Activated CD4-positive, alpha-beta T cell treated with anti-CD3 and anti-CD28 coated beads for 48 hours (primary cell): Measurements from ENCODE around the gene HSD17B12.

ENCODE experiments used
- DNase-seq: peaks from one replicate; pipeline ENCODE4 v3.0.0-alpha.2; 2020

HSD17B12 gene

GRCh38 chr11:43689167-43689566, 8.6 kb downstream of the HSD17B12 start:
- DNase-seq, result no peak

DNA sequence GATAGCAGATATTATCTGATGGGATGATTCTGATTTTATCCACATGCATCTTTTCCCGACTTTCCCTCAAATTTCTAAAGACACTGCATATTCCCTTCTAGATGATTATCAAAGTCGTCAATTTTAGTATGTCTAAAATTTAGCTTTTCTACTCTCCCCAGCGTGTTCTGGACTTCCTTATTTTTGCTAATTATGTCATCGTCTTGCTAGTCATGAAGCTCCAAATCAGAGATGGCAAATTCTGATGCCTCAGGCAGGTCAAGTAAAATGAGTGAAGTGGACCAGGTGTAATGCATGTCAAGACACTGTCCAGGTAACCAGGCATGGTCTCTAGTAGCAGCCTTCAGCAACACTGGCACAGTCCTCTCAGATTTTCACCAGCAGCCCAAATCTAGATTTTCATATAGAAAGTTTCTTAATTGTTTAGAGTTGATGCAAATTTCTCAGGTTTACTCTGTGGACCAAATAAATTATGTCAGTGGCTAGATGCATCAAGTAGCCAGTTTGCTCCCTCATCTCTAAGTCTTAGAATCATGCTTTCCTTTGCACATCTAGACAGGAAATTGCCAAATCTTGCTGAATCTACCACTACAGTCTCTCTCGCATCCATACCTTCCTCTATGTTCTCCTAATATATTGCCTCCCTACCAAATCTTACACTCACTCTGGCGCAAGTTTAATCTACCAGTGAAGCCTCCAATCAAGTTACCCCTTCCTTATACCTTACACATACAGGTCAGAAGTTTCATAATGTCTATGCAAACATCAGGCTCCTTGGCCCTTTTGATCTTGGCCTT, 10.6 kb downstream of the HSD17B12 start:
- DNase-seq, result no peak

GRCh38 chr11:43691806-43692205, 11.3 kb downstream of the HSD17B12 start:
- DNase-seq, result no peak

GRCh38 chr11:43693069-43693468, 12.5 kb downstream of the HSD17B12 start:
- DNase-seq, result no peak

DNA sequence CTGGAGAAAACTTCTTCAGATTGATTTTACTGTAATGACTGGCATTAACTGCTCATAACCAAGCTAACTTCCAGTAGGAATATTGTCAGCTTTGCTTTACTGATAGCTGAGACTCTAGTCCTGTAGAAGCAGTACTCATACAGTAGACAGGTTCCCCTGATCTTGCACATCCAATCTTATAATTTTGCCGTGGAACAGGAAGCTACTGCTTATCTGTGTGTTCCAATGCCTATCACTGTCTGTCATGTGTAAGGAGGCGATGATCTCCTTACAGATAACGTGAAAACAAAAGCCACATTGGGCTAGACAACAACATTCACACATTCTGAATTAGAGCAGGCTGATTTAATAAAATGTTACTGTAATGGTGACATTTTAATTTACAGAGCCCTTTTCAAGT, 13.2 kb downstream of the HSD17B12 start:
- DNase-seq, result no peak

DNA sequence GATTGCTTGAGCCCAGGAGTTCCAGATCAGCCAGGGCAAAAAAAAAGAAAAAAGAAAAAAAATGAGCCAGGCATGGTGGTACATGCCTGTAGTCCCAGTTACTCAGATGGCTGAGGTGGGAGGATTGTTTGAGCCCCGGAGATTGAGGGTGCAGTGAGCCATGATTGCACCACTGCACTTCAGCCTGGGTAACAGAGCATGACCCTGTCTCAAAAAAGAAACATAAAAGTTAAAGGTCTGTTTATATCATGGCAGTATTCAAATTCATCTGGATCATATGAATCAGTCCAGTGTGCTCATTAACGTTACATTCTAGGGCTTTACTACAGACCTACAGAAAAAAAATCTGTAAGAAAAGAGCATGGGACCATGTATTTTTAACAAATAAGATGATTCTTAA, 13.9 kb downstream of the HSD17B12 start:
- DNase-seq, result no peak

- no peak for DNase-seq
Measured at GRCh38 chr11:43697679-43698078, 17.1 kb downstream of the HSD17B12 start.

- no peak for DNase-seq
Measured at GRCh38 chr11:43699870-43700269, 19.3 kb downstream of the HSD17B12 start.

GRCh38 chr11:43706631-43707030, 26.1 kb downstream of the HSD17B12 start:
- DNase-seq, result no peak

DNA sequence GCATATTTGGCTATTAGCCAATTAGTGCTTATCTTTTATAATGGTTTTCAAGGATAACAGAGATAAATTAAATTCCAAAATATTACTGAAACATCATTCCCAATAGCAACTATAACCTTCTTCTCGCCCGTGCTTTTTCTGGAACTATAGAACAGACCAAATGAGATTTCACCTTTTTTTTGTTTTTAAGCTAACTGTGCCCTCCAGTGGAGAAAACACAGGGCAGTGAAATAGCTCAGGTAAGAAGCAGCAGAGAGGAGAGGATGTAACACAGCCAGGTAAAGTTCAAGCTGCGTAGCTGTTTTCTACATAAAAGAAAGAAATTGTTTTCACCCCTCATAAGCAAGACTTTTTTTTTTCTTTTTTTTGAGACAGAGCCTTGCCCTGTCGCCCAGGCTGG, 28.2 kb downstream of the HSD17B12 start:
- DNase-seq, result no peak

DNA sequence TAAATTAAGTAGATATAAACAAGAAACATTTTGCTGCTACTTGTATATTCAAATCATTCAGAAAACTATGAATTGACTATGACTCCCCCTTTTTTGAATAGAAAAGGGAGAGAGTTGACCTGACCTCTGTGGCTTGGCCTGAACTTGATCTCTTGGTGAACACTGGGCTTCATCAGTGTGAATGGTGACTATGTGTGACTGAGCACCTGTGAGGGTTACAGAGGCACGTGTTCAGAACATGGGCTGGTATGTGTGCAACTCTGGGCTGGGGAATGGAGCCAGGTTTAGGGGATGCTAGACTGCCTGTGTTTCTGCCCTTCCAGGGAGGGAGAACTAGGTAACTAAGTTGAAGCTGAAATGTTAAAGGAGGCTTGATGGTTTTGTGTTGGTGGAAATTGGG, 29.2 kb downstream of the HSD17B12 start:
- no peak for DNase-seq

GRCh38 chr11:43712676-43713075, 32.1 kb downstream of the HSD17B12 start:
- DNase-seq, result no peak

GRCh38 chr11:43718373-43718772, 37.8 kb downstream of the HSD17B12 start:
- DNase-seq, result no peak

DNA sequence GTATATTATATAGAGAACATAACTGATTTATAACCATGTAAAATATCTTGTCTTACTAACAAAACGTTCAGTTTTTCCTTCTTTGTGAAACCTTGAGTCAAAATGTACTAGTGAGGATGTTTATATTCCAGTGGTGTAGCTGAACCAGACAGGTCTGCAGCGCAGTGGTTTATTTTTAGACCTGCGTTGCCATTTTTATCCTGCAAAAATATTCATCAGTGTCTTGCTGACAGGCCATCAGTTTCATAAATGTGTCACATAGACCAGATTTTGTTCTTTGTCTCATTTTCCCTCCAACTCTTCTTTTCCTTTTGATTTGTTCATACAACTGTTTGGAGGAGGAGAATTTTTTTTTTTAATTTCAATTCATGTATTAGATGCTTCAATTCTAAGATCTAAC, 43.1 kb downstream of the HSD17B12 start:
- no peak for DNase-seq

DNA sequence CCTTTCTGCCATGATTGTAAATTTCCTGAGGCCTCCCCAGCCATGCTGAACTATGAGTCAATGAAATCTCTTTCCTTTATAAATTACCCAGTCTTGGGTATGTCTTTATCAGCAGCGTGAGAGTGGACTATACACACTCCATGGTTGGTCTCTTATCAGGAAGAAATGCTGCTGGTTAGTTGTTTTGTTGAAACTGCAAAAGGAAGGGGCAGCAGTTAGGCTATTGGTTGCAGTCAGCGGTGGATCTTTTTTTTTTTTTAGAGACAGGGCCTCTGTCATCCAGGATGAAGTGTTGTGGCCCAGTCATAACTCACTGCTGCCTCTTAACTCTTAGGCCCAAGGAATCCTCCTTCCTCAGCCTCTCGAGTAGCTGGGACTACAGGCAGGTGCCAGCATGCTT, 51.7 kb downstream of the HSD17B12 start:
- no peak for DNase-seq

- DNase-seq, result no peak
Measured at GRCh38 chr11:43734256-43734655, 53.7 kb downstream of the HSD17B12 start.

DNA sequence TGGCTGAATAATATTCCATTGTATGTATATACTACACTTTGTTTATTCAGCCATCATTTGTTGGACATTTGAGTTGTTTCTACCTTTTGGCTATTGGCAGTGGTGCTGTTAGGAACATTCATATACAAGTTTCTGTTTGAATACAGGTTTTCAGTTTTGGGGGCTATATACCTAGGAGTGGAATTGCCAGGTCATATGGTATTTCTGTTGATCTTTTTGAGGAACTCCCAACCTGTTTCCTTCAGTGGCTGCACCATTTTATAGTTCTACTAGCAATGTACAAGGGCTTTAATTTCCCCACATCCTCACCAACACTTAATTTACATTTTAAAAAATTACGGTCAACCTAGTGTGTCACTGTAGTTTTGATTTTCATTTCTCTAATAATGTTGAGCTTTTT, 54.6 kb downstream of the HSD17B12 start:
- no peak for DNase-seq

- DNase-seq, result no peak
Measured at GRCh38 chr11:43735961-43736360, 55.4 kb downstream of the HSD17B12 start.

GRCh38 chr11:43736502-43737200, 56.1 kb downstream of the HSD17B12 start:
- no peak for DNase-seq

DNA sequence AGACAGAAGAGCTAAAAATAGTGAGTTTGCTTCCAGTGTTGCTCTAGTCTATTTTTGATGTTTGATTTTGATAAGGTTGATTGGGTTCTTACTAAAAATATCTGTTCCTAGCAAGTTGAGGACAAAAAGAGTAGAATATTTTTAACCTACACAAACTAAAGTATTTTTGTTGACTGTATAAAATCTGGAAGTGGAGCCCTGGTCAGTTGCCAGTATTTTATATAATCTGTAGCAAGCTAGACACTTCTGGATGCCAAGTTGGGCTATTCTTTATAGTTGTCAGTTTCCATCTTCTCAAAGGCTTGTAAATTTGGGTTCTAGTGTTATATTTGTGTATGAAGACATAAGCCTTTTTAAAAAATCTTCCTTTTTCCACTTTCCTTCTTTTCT, 56.7 kb downstream of the HSD17B12 start:
- no peak for DNase-seq

GRCh38 chr11:43738600-43739409, 58.3 kb downstream of the HSD17B12 start:
- DNase-seq, result no peak

- no peak for DNase-seq
Measured at GRCh38 chr11:43746670-43747069, 66.1 kb downstream of the HSD17B12 start.

- DNase-seq, result no peak
Measured at GRCh38 chr11:43747130-43747802, 66.7 kb downstream of the HSD17B12 start.
